HCT116 (cell line): Measurements from ENCODE around the gene TMEM51. TPM values are rescaled to one million over a fixed set of nuclear protein-coding genes. Genes with fewer than 3 reads are reported as not detected.

Experiments
- ATAC-seq: fragments of 200-7000 bp; cut with Tn5 transposase; 2 replicates; pipeline ENCODE4 v1.9.1; 2020; ENCODE audit warnings: mild to moderate bottlenecking, moderate library complexity
- BruUV-seq: library from RNA; stranded (reverse); fragments of 400-500 nt; replicated peaks from 2 replicates; lab custom pipeline; 2021; lab: Mats Ljungman, UMichigan
- CTCF ChIA-PET: fragments of 300-600 bp; sonication (Branson Sonifier 250); formaldehyde crosslinking; loops from one replicate; lab custom pipeline; 2021; ENCODE audit warnings: antibody characterized with exemption; lab: Charles Lee
- POLR2A ChIA-PET: fragments of 300-600, 350-600 bp; sonication (Branson Sonifier 250); formaldehyde crosslinking; loops from one replicate; lab custom pipeline; 2021; ENCODE audit warnings: antibody characterized with exemption; lab: Charles Lee
- RAD21 ChIA-PET, 2 experiments: fragments of 300-600 bp; sonication (Branson Sonifier 250); formaldehyde crosslinking; loops; one replicate each; lab custom pipeline; 2023; ENCODE audit warnings: low total read pairs in 2 of 2; ENCODE audit not compliant: uncharacterized antibody in 2 of 2, unreplicated experiment in 2 of 2, low non-redundant PET in 1 of 2; lab: Charles Lee
- DNase-seq: peaks from one replicate; pipeline ENCODE4 v3.0.0-alpha.2; 2010; ENCODE audit warnings: low read depth, low spot score
- H2AFZ ChIP-seq: fragments of 200-600 bp; shearing (Covaris generic), sonication (generic); 2 replicates; pipeline ENCODE4 v1.6.1; 2017; ENCODE audit warnings: low read depth, mixed run types, mixed read lengths, antibody characterized with exemption, low read length; ENCODE audit not compliant: poor library complexity, severe bottlenecking
- H3K27ac ChIP-seq: 2 replicates; pipeline ENCODE4 v1.5.1; 2012; ENCODE audit warnings: low read depth, low read length
- H3K27me3 ChIP-seq: fragments of 200-600 bp; sonication (generic); 2 replicates; pipeline ENCODE4 v1.6.1; 2016; ENCODE audit warnings: mixed run types, low read length, mixed read lengths; ENCODE audit not compliant: insufficient read depth
- H3K36me3 ChIP-seq, 2 experiments: fragments of 200-500 bp in 1 of 2; fragments of 200-600 bp in 1 of 2; sonication (Bioruptor generic) in 1 of 2; sonication (generic) in 1 of 2; 2 replicates each; pipeline versions ENCODE4 v1.5.1 to v1.6.1; 2014 to 2016; ENCODE audit warnings: low read length in 2 of 2, inconsistent platforms in 1 of 2, mixed read lengths in 1 of 2, mixed run types in 1 of 2; ENCODE audit not compliant: insufficient read depth in 2 of 2, control insufficient read depth in 1 of 2
- H3K4me1 ChIP-seq, 2 experiments: fragments of 200-600 bp in 1 of 2; sonication (generic) in 1 of 2; 2 replicates each; pipeline versions ENCODE4 v1.5.1 to v1.6.1; 2012 to 2017; ENCODE audit warnings: low read length in 2 of 2, inconsistent platforms in 1 of 2, mild to moderate bottlenecking in 1 of 2, mixed read lengths in 1 of 2, mixed run types in 1 of 2, moderate library complexity in 1 of 2; ENCODE audit not compliant: insufficient read depth in 2 of 2, control insufficient read depth in 1 of 2
- H3K4me2 ChIP-seq: fragments of 200-600 bp; sonication (generic); 2 replicates; pipeline ENCODE4 v1.6.1; 2017; ENCODE audit warnings: mixed run types, low read length, mixed read lengths
- H3K4me3 ChIP-seq, 2 experiments: fragments of 200-600 bp in 1 of 2; sonication (generic) in 1 of 2; replicated peaks in 1 of 2; 2 replicates each; pipeline ENCODE4 v1.5.1; 2011 to 2016; ENCODE audit warnings: low read length in 2 of 2, control low read depth in 1 of 2, low read depth in 1 of 2, mild to moderate bottlenecking in 1 of 2, mixed read lengths in 1 of 2, mixed run types in 1 of 2
- H3K79me2 ChIP-seq: fragments of 200-600 bp; sonication (generic); 2 replicates; pipeline ENCODE4 v1.6.1; 2017; ENCODE audit warnings: mild to moderate bottlenecking, mixed run types, low read length, moderate library complexity, mixed read lengths; ENCODE audit not compliant: insufficient read depth
- H3K9ac ChIP-seq: fragments of 200-600 bp; sonication (generic); 2 replicates; pipeline ENCODE4 v1.6.1; 2016; ENCODE audit warnings: low read length, mixed read lengths
- H3K9me2 ChIP-seq: fragments of 200-600 bp; sonication (generic), shearing (Covaris generic); 2 replicates; pipeline ENCODE4 v1.6.1; 2017; ENCODE audit warnings: mixed run types, mild to moderate bottlenecking, moderate library complexity; ENCODE audit not compliant: insufficient read depth
- H3K9me3 ChIP-seq, 2 experiments: fragments of 200-500 bp in 1 of 2; fragments of 200-600 bp in 1 of 2; sonication (Bioruptor generic) in 1 of 2; sonication (generic) in 1 of 2; 2 replicates each; pipeline ENCODE4 v1.6.1; 2014 to 2017; ENCODE audit warnings: low read length in 2 of 2, mixed read lengths in 2 of 2, inconsistent platforms in 1 of 2, low read depth in 1 of 2, mild to moderate bottlenecking in 1 of 2, mixed run types in 1 of 2, moderate library complexity in 1 of 2; ENCODE audit not compliant: control insufficient read depth in 1 of 2, insufficient read depth in 1 of 2
- H4K20me1 ChIP-seq: fragments of 200-600 bp; sonication (generic), shearing (Covaris generic); 2 replicates; pipeline ENCODE4 v1.6.1; 2017; ENCODE audit warnings: mixed run types, mild to moderate bottlenecking, moderate library complexity; ENCODE audit not compliant: insufficient read depth
- CEBPB ChIP-seq: IDR thresholded peaks from 2 replicates; pipeline ENCODE4 v1.6.1; 2012; ENCODE audit warnings: low read depth
- CTCF ChIP-seq, 3 experiments: fragments of 200-600 bp in 1 of 3; sonication (generic) in 1 of 3; IDR thresholded peaks in 2 of 3; conservative IDR thresholded peaks in 1 of 3; 2 replicates each; pipeline ENCODE4 v1.5.1; 2012 to 2017; ENCODE audit warnings: low read depth in 2 of 3, low read length in 2 of 3, antibody characterized with exemption in 1 of 3, borderline replicate concordance in 1 of 3, control low read depth in 1 of 3, mild to moderate bottlenecking in 1 of 3, mixed read lengths in 1 of 3, mixed run types in 1 of 3, moderate library complexity in 1 of 3; ENCODE audit not compliant: insufficient read depth in 1 of 3
- ELF1 ChIP-seq: IDR thresholded peaks from 2 replicates; pipeline ENCODE4 v1.6.1; 2012; ENCODE audit warnings: low read depth, borderline replicate concordance
- MAX ChIP-seq: IDR thresholded peaks from 2 replicates; pipeline ENCODE4 v1.6.1; 2012
- POLR2A ChIP-seq: IDR thresholded peaks from 2 replicates; pipeline ENCODE4 v1.7.0; 2011; ENCODE audit warnings: borderline replicate concordance; ENCODE audit not compliant: insufficient read depth, insufficient read length; ENCODE audit errors: extremely low read depth
- TCF7L2 ChIP-seq: IDR thresholded peaks from 2 replicates; pipeline ENCODE4 v1.7.0; 2011; ENCODE audit warnings: borderline replicate concordance, inconsistent platforms; ENCODE audit not compliant: insufficient read depth, insufficient read length; ENCODE audit errors: extremely low read depth
- YY1 ChIP-seq: IDR thresholded peaks from 2 replicates; pipeline ENCODE4 v1.6.1; 2011; ENCODE audit warnings: low read length, low read depth, moderate library complexity, mild to moderate bottlenecking; ENCODE audit not compliant: insufficient replicate concordance; ENCODE audit errors: extremely low read depth
- ZNF274 ChIP-seq: fragments of 200-500 bp; sonication (Bioruptor generic); IDR thresholded peaks from 2 replicates; pipeline ENCODE4 v1.6.1; 2014; ENCODE audit warnings: mild to moderate bottlenecking, low read depth, low read length, inconsistent platforms
- intact Hi-C: fragments of 100-400 bp; cut with micrococcal nuclease; formaldehyde crosslinking; loops from 2 replicates; pipeline ENCODE4 v1.10.0; 2022
- total RNA-seq: library from RNA; stranded (reverse); gene quantifications from one replicate; pipeline ENCODE4 v1.2.1, GENCODE V29; 2021; ENCODE audit not compliant: unreplicated experiment
- TF ChIP-seq, protein P1 (sequence below): IDR thresholded peaks from 2 replicates; pipeline ENCODE4 v1.6.1; 2011; ENCODE audit warnings: mild to moderate bottlenecking, low read length, moderate library complexity; ENCODE audit not compliant: insufficient replicate concordance; ENCODE audit errors: extremely low read depth
- TF ChIP-seq, protein P2 (sequence below): IDR thresholded peaks from 2 replicates; pipeline ENCODE4 v1.6.1; 2012

Gene TMEM51
- total RNA-seq, 1 experiment from 2014 or later = 16.6 TPM

DNA sequence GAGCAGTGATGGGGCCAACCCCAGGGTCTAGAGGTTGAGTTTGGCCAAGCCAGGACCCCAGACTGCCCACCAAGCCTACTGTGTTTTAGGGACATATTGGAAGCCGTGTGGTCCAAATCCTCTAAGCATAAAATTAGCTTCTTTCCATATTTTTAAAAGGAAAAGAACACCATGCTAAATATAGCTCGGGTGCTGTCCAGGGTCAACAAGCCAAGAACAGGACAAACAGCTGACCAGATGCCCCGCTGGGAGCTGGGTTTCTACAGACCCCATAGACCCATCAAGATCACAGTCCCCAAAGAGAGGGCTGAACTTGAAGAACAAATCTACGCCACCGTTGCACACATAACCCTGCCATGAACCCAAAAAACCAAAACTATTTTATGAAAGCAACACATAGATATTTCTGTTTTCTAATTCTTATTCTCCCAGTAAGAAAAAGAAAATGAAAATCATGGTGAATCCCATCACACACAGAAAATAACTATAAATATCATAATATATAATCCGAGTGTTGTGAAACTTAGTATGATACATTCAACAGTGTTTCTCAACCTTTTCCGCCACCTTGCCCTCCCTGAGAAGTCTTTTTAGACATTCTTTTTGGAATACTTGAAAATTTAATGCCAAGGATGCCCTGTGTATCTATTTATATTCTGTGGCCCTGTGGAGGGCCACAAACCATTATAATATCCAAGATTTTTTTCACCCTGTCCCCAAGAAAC lies 57.3 kb downstream of the TMEM51 start:
- intact Hi-C loops = loop anchor here (1.0 kb wide), 1 partner anchor 34 kb away; no protein-coding TSS in a partner anchor
- H3K4me3 ChIP-seq = no peak overlapping the region
- TF ChIP-seq, protein P1, sequence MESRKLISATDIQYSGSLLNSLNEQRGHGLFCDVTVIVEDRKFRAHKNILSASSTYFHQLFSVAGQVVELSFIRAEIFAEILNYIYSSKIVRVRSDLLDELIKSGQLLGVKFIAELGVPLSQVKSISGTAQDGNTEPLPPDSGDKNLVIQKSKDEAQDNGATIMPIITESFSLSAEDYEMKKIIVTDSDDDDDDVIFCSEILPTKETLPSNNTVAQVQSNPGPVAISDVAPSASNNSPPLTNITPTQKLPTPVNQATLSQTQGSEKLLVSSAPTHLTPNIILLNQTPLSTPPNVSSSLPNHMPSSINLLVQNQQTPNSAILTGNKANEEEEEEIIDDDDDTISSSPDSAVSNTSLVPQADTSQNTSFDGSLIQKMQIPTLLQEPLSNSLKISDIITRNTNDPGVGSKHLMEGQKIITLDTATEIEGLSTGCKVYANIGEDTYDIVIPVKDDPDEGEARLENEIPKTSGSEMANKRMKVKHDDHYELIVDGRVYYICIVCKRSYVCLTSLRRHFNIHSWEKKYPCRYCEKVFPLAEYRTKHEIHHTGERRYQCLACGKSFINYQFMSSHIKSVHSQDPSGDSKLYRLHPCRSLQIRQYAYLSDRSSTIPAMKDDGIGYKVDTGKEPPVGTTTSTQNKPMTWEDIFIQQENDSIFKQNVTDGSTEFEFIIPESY = no peak
- TF ChIP-seq ELF1 (no peak), TCF7L2 (no peak), CEBPB (no peak), YY1 (no peak), CTCF (IDR thresholded peaks at IDR 0.05 in 2 of 3, conservative IDR thresholded peaks at IDR 0.05 in 1 of 3; ENCODE audit: borderline replicate concordance in 1 of 3, insufficient read depth in 1 of 3, low read depth in 2 of 3, low read length in 2 of 3) (no peak), ZNF274 (no peak), POLR2A (no peak), MAX (no peak)
- TF ChIP-seq, protein P2, sequence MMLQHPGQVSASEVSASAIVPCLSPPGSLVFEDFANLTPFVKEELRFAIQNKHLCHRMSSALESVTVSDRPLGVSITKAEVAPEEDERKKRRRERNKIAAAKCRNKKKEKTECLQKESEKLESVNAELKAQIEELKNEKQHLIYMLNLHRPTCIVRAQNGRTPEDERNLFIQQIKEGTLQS = no peak
- TF ChIP-seq, all 23 proteins: peak for 0
- Histone ChIP-seq H4K20me1 (no peaks in the 10 kb centered on the region), H3K9me3 (no peaks in the 10 kb centered on the region), H2AFZ (no peak overlapping the region), H3K4me2 (no peak overlapping the region), H3K9ac (no peak overlapping the region), H3K9me2 (no peaks in the 10 kb centered on the region), H3K36me3 (peaks cover 0 to 5% of the 10 kb centered on the region in 2 experiments; a peak in 1 of 4 replicates), H3K79me2 (peaks cover 62% of the 10 kb centered on the region), H3K27me3 (no peaks in the 10 kb centered on the region), H3K4me1 (peaks cover 5 to 12% of the 10 kb centered on the region in 2 experiments), H3K27ac (no peak overlapping the region)
- ChIA-PET CTCF (interaction anchor here (1.6 kb wide), 1 partner anchor 11 kb away, joined by 4 read pairs; no protein-coding TSS in a partner anchor), RAD21 (no interaction called here), POLR2A (no interaction called here)
- ATAC-seq (no peak), DNase-seq (no peak)
- BruUV-seq = no TSS peak
